GM19324 (cell line): ENCODE measurements around the gene ZNF385B.
"Not testable (repeated sequence)": the region's sequence is repeated elsewhere in the genome, so short reads cannot be mapped to it uniquely, and the experiment has no call there.

ENCODE experiments used
- ATAC-seq: cut with Tn5 transposase; IDR thresholded peaks from one replicate; pipeline ENCODE4 v1.9.1; 2021; ENCODE audit warnings: mild to moderate bottlenecking, moderate library complexity; ENCODE audit not compliant: unreplicated experiment, low FRiP score

The ZNF385B gene

GRCh38 chr2:179645047-179645446 lies 216.4 kb downstream of the ZNF385B start:
- ATAC-seq = no peak

DNA sequence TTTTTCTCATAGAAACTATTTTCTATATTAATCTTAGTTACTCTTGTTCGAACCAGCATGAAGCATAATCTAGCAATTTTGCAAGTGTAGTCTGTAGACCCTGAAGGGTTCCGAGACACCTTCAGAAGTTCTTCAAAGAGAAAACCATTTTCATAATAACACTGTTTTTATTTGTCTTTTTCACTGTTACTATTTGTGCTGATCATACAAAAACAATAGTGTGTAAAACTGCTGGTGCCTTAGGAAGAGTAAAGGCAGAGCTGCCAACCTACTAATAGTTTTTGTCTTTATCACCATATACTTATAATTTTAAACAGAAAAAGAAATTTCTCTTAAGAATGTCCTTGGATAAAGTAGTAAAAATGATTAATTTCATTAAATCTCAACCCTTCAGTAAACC lies 218.9 kb downstream of the ZNF385B start:
- ATAC-seq = no peak

GRCh38 chr2:179636995-179637394 lies 224.4 kb downstream of the ZNF385B start:
- ATAC-seq = no peak

DNA sequence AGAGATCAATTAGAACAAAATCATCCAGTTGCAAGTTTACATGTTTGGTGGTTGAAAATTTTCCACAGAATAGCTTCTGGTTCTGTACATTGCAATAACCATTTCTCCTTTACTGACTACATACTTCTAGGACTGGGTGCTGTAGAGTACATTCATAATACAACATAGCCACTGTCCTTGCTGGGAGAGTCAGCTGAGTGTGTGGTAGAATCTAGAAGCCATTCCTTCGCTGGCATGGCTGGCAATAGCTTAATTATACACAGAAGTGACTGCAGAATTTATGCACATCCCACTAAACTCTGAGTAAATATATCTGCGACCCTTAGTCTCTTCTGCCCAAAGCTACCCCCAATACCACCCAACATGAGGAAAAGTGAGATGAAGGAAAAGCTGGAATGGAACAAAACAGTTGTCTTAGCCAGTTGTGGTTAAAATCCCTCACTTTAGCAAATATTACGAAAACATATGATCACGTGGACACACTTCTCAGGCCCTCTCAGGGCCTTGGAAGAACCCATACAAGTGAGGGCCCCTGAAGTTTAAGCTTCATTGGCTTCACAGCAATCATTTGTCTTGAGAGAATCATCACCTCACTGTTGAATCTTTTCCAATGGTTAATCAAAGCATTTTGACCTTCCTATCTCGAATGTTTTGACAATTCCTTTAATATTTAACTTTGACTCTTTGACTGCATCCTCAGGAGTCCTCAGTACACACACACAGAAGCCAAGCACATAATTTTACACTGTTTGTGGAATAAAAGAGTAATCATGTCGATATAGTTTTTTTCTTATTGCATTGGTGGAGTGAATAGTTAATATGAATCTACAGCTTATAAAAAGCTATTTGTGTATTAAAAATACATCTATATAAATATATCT lies 225.1 kb downstream of the ZNF385B start:
- ATAC-seq = no peak

DNA sequence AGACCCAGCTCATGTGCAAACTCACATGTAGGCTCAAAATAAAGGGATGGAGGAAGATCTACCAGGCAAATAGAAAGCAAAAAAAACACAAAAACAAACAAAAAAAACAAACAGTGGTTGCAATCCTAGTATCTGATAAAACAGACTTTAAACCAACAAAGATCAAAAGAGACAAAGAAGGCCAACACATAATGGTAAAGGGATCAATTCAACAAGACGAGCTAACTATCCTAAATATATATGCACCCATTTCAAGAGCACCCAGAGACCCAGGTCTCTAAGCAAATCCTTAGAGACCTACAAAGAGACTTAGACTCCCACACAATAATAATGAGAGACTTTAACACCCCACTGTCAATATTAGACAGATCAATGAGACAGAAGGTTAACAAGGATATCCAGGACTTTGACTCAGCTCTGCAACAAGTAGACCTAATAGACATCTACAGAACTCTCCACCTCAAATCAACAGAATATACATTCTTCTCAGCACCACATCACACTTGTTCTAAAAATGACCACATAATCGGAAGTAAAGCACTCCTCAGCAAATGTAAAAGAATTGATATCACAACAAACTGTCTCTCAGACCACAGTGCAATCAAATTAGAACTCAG lies 229.5 kb downstream of the ZNF385B start:
- ATAC-seq = not testable (repeated sequence)

GRCh38 chr2:179629776-179630175 lies 231.6 kb downstream of the ZNF385B start:
- not testable (repeated sequence) for ATAC-seq

DNA sequence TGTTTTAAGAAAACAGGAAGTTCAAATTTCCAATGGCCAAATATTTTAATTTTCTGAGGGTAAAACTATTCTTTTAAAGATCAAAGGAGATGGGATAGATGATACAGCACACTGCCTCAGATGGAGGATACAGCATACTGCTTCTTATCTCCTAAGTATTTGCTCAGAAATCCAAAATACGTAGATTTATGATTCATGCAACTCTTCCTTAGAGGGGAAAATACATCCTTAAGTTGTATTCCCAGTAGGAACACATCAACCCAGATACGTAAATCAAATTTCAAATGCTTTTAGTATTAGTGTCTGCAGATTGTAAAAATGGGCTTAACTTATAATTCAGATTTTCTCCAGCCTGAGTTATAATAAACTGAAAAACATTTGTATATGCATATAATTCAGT lies 235.2 kb downstream of the ZNF385B start:
- no peak for ATAC-seq

DNA sequence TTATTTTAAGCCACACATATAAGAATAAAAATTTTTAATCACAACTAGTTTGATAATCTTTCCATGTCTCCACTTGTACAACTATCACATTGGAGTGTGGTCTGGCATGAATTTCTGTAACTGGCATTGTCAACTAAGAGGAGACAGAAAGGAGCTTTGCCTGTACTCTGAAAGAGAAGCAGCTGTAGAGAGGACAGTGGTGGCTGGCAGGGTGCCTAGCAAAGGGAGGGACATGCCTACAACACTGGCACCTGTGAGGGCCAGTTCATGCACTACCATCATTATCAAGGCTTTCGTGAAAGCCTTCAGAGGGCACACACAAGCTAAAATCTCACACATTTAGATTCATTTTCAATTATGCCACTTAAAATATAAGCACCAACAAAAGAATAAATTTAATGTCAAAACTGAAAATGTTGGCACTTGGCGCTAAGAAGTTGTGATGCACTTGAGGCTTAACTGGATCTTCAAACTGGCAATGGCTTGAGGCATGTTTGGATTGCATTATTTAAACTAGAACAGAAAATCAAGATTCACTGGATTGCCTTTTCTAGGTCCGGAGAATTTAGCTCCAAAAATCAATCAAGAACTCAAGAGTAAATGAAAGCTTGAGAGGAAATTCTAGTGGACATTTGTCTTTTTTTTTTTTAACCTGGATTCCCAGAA lies 238.6 kb downstream of the ZNF385B start:
- ATAC-seq = no peak

GRCh38 chr2:179622112-179622511 lies 239.3 kb downstream of the ZNF385B start:
- no peak for ATAC-seq

- ATAC-seq = no peak
Measured at GRCh38 chr2:179619947-179620467, 241.4 kb downstream of the ZNF385B start.

DNA sequence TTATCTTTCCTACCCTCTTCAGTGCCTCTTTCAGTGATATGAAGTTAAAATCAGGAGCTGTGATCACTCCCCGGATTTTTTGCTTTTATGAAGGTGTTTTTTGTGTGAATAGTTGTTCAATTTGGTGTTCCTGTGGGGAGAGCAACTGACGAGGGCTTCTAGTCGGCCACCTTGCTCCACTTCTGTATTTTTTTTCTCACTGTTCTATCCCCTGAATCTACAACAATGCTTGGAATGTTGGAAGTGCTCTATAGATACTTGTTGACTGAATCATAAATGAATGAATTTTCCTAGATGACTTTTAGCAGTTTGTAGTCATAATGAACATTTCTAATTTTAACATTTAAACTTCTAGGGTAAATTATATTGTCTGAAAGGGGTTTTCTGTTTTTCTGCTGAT lies 247.3 kb downstream of the ZNF385B start:
- ATAC-seq = no peak

DNA sequence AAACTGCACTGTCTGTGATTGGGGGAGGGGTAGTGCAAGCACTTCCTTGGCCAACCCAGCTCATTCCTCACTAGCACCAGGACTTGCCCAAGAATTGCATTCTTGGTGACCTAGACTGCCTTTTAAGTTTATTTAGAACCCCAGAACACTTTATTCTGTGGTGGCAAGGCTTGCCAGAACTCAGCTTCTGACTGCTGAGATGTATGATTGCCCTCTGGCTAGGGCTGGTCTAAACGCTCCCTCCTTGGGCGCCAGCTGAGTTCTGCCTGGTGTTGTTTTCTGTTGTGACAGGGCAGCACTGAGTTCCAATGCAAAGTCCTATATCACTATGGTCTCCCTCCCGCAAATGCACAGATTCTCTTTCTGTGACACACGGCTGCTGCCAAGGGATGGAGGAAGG lies 247.7 kb downstream of the ZNF385B start:
- no peak for ATAC-seq

- no peak for ATAC-seq
Measured at GRCh38 chr2:179613299-179613651, 248.1 kb downstream of the ZNF385B start.

GRCh38 chr2:179612591-179613298 lies 248.7 kb downstream of the ZNF385B start:
- ATAC-seq = no peak

DNA sequence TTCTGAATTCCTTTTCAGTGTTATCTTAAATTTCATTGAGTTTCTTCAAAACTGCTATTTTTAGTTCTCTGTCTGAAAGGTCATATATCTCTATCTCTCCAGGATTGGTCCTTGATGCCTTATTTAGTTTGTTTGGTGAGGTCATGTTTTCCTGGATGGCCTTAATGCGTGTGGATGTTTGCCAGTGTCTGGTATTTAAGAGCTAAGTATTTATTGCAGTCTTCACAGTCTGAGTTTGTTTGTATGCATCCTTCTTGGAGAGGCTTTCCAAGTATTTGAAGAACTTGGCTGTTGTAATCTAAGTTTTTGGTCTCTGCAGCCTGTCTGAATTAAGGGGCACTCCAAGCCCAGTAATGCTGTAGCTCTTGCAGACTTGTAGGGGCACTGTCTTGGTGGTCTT lies 249.3 kb downstream of the ZNF385B start:
- ATAC-seq = no peak

- ATAC-seq = no peak
Measured at GRCh38 chr2:179606141-179606540, 255.3 kb downstream of the ZNF385B start.

DNA sequence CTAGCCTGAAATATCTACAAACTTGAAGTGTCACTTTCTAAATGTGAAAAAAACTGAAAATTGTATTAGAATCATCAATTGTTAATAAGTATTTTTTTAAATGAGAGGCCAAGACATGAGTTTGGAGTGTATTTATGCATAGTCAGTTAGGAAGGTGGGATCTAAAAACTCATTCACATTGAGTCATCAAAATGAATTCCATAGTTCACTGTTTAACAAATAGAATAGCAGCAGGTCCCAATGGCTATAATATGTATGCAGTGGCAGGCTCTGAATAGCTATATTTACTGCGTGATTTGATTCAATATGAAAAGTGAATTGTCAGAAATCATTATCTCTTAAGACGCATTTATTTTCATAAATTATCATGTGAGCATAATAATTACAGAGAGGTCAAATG lies 256.1 kb downstream of the ZNF385B start:
- no peak for ATAC-seq

- no peak for ATAC-seq
Measured at GRCh38 chr2:179604598-179604997, 256.8 kb downstream of the ZNF385B start.

GRCh38 chr2:179602452-179602851 lies 259.0 kb downstream of the ZNF385B start:
- no peak for ATAC-seq

DNA sequence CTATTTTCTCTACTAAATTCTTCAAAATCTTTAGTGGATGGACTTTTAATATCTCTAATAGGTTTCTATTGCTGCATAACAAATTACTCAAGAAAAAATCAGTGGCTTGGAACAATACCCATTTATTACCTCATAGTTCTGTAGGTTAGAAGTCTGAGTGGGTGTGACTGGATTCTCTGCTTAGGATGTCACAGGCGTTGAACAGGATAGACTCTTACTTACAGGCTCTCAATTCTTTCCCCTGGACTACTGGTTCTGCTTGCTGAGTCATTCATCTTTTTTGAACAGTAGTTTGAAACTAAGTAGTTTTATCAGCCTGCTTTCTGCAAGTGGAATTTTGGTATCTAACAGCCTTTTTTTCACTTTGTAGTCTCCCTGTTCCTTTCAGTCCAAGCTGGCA lies 265.4 kb downstream of the ZNF385B start:
- no peak for ATAC-seq

- no peak for ATAC-seq
Measured at GRCh38 chr2:179595284-179595683, 266.1 kb downstream of the ZNF385B start.
